Activated T-cell treated with anti-CD3 and anti-CD28 coated beads for 48 hours (primary cell): ENCODE results near the gene UBE2Q1.
A peak's percentile ranks its signal among the peaks of the same experiment; 100 is the strongest.

ENCODE experiments used
- DNase-seq: peaks from one replicate; pipeline ENCODE4 v3.0.0-alpha.2; 2020; ENCODE audit warnings: low read depth

The UBE2Q1 gene

GRCh38 chr1:154502744-154503115, 55.7 kb downstream of the UBE2Q1 start:
- no peak for DNase-seq

GRCh38 chr1:154502066-154502743, 56.3 kb downstream of the UBE2Q1 start, which contains the start of the genes SHE and TDRD10:
SHE (minus strand) TSS chr1:154502412; CDS start chr1:154502026, 386 bp downstream.
TDRD10 (plus strand) TSS chr1:154502219; CDS start chr1:154506904, 4,685 bp downstream.
- peak; percentile 3 for DNase-seq

GRCh38 chr1:154501423-154502065, 56.9 kb downstream of the UBE2Q1 start:
- no peak for DNase-seq

- no peak for DNase-seq
These were observed 57.9 kb downstream of the UBE2Q1 start for GRCh38 chr1:154500533-154500932.

GRCh38 chr1:154499446-154499845, 59.0 kb downstream of the UBE2Q1 start:
- DNase-seq: no peak
